Stimulated activated memory B cell treated with anti-CD40 and anti-IgM and Interleukin-4, amounts not matched to agents 10 μg/mL and 1 μg/mL and 100 μg/mL, for 72 hours (primary cell): ENCODE measurements around the gene MPZL3.

Experiments
- ATAC-seq: fragments of 150-1000 bp; cut with Tn5 transposase; 2 replicates; pipeline ENCODE4 v1.10.0; 2021
- H3K27ac Mint-ChIP-seq: one replicate; pipeline ENCODE4 v1.8.0; 2022; ENCODE audit warnings: mild to moderate bottlenecking, mixed read lengths
- H3K27me3 Mint-ChIP-seq: one replicate; pipeline ENCODE4 v1.8.0; 2022; ENCODE audit warnings: mixed read lengths
- H3K36me3 Mint-ChIP-seq: one replicate; pipeline ENCODE4 v1.8.0; 2022; ENCODE audit warnings: mixed read lengths
- H3K4me1 Mint-ChIP-seq: one replicate; pipeline ENCODE4 v1.8.0; 2022; ENCODE audit warnings: mixed read lengths
- H3K4me3 Mint-ChIP-seq: one replicate; pipeline ENCODE4 v1.8.0; 2022; ENCODE audit warnings: mild to moderate bottlenecking, moderate library complexity, mixed read lengths
- H3K9me3 Mint-ChIP-seq: one replicate; pipeline ENCODE4 v1.8.0; 2022; ENCODE audit warnings: mixed read lengths

MPZL3 gene, protein sequence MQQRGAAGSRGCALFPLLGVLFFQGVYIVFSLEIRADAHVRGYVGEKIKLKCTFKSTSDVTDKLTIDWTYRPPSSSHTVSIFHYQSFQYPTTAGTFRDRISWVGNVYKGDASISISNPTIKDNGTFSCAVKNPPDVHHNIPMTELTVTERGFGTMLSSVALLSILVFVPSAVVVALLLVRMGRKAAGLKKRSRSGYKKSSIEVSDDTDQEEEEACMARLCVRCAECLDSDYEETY

DNA sequence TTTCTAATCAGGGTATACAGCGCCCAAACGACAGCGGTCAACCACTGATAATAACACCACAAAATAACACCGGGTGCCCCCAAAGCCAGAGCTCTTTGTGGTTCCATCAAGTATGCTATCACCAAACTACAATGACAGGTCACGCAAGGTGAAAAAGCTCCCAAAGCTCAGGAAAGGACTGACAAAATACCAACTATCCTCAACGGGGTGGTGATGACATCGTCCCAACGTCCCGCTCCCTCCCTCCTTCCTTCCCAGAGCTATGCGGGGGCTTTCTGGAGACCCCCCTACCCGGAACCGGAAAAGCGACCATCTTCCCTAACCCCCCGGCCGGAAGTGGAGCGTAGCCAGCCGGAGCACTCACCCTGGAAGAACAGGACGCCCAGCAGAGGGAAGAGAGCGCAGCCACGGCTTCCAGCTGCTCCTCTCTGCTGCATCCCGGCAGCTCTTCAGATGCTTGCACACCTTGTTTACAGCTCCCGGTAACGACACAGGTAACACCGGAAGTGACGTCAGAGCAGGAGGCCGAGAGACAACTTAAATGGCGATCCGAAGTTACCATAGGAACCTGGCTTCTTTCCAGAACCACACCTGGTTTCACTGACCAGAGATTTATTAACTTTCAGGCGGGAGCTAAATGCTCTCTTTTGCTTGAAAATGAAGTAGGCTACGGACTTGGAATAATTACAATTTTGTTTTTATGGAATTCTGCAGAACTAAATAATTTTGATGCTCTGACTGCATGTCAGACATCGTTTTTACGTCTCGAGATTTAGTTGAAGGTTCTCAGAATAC is at the start of gene MPZL3:
Gene MPZL3, minus strand, starts transcription at position 508 of the 795 bp plus-strand sequence. Its CDS starts 71 bp downstream, at position 437.
- peak; percentile 84 for ATAC-seq
- Mint-ChIP-seq H3K9me3 (no peaks in the 10 kb centered on the region), H3K36me3 (peaks cover 25% of the 10 kb centered on the region), H3K4me1 (peaks cover 17% of the 10 kb centered on the region), H3K4me3 (peak within 1 kb of the TSS; percentile 100), H3K27ac (peak within 1 kb of the TSS; percentile 99), H3K27me3 (peaks cover 19% of the 10 kb centered on the region)

DNA sequence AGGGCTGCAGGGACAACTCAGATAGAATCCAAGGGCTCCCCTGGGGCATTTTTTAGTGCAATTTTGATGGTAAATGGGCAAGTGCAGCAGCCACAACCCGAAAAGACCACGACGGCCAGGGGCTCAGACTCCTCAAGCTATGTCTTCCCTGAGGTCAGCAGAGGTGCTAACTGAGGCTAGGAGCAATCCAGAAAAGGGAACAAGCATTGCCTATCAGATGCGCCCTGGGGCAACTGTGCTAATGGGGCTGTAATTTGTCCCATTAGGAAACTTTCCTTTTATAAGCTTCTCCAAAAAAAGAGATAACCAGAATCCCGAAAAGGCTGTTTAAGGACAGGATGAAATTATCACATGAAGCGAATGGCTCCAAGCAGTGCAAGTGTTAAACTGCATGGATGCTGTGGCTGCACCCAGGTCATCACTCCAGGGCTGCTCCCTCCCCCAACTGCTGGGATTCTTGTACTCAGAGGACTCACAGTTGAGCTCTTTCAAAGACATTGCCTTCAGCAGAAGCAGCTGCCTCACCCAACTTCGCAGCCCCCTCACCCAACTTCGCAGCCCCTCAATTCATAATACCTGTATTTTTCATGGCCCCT is 49.5 kb upstream of the MPZL3 start:
- Mint-ChIP-seq H3K27me3 (peaks cover 20% of the 10 kb centered on the region), H3K27ac (no peak overlapping the region), H3K36me3 (no peaks in the 10 kb centered on the region), H3K4me1 (peaks cover 8% of the 10 kb centered on the region), H3K9me3 (no peaks in the 10 kb centered on the region), H3K4me3 (no peak overlapping the region)
- ATAC-seq: no peak

DNA sequence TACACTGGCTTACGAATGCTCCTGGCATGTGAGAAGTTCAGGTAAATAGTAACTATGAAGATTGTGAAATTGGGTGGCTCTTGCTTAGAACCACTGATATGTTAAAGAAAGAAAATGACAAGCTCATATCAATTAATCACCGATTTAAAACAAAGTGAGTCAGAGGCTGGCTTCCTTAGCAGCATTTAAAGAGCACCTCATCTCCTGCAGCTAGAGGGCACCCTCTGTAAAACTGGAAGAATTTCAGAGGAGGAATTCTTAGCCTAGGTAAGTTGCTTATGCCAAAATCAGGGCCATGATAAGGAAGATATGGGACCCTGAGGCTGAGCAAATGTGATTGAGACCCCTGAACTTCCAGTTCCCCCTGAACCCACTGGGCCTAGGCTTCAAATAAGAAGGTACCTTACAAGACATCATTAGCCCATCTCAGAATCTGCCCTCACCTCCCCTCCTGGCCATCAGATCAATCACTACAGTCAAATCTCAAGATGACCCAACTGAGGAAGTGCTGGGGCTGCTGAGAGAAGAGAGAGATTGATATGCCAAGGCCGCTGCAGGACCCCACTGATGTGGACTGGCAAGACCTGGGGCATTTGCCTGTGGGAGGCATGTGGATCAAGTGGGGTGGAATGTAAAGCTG is 43.8 kb upstream of the MPZL3 start:
- ATAC-seq: no peak
- Mint-ChIP-seq H3K27me3 (peaks cover 21% of the 10 kb centered on the region), H3K27ac (no peak overlapping the region), H3K4me1 (peaks cover 3% of the 10 kb centered on the region), H3K4me3 (no peak overlapping the region), H3K36me3 (no peaks in the 10 kb centered on the region), H3K9me3 (no peaks in the 10 kb centered on the region)

DNA sequence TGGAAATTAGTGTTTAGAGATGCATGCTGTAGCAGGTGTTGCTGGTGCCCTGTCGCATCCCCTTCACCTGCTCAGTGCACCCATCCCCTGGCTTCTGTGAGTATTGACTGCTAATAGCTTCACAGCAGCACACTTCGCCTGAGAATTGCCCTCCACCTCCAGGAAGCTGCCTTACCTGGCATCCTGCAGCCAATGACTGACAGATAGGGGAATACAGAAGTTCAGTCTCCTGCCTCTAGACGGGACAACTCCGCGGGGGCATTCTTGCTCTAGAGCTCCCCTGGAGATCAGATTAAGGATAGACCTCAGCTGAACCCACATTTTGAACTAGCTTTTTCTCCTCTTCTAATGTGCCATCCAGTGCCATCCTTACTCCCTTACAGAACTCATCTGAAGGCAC is 43.0 kb upstream of the MPZL3 start:
- H3K27me3 Mint-ChIP-seq: peaks cover 28% of the 10 kb centered on the region

DNA sequence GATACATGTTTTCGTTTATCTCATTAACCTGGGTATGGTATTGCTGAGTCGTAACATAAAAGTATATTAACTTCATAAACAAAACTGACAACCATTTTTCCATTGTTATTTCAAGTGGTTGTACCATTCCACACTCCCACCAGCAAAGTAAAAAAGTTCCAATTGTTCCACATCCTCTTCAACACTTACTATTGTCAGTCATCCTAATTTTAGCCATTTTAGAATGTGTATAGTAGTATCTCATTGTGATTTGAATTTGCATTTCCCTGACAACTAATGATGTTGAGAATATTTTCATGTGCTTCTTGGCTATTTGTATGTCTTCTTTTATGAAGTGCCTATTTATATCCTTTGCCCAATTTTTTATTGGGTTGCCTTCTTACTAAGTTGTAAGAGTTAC is 41.9 kb upstream of the MPZL3 start:
- H3K4me3 Mint-ChIP-seq: no peak overlapping the region
- peaks cover 2% of the 10 kb centered on the region for H3K9me3 Mint-ChIP-seq
- H3K36me3 Mint-ChIP-seq: peaks cover 5% of the 10 kb centered on the region
- no peak for ATAC-seq
- H3K4me1 Mint-ChIP-seq: peaks cover 8% of the 10 kb centered on the region
- peaks cover 36% of the 10 kb centered on the region for H3K27me3 Mint-ChIP-seq
- H3K27ac Mint-ChIP-seq: no peak overlapping the region

More for the DNA sequence above, 43.0 kb upstream of the MPZL3 start:
- H3K4me1 Mint-ChIP-seq: peaks cover 8% of the 10 kb centered on the region
- no peaks in the 10 kb centered on the region for H3K36me3 Mint-ChIP-seq
- no peak overlapping the region for H3K27ac Mint-ChIP-seq
- no peak for ATAC-seq
- no peaks in the 10 kb centered on the region for H3K9me3 Mint-ChIP-seq
- no peak overlapping the region for H3K4me3 Mint-ChIP-seq

DNA sequence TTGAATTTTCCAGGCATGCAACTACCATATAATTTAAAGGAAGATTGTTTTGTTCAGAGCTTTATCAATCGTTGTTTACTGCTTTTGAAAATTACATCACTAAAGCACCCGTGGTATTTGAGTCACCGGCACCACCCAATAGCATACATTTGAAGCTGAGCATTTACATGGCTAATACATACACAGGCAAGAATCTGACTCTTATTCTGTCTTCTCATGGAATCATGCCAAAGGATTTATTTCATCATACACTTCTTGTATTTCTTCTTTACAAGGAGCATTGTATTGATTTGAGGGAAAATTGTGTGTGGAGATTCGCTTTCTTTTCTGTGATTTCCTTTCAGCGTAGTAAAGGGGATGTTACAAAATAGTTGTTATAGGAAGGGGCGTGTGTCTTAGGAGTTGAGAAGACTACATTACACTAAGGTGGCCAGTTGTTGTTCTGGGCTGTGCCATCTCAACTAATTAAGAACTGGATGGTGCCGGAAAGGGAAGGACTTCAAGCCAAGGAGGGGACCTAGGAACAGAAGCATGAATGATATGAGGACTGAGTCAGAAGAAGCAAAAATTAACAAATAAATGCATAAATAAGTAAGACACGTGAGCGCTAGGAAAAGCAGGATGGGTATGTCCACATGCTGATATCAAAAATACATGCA is 39.4 kb upstream of the MPZL3 start:
- Mint-ChIP-seq H3K9me3 (peaks cover 2% of the 10 kb centered on the region), H3K4me3 (no peak overlapping the region), H3K27me3 (peaks cover 36% of the 10 kb centered on the region), H3K27ac (no peak overlapping the region), H3K4me1 (peaks cover 8% of the 10 kb centered on the region), H3K36me3 (peaks cover 5% of the 10 kb centered on the region)
- no peak for ATAC-seq

DNA sequence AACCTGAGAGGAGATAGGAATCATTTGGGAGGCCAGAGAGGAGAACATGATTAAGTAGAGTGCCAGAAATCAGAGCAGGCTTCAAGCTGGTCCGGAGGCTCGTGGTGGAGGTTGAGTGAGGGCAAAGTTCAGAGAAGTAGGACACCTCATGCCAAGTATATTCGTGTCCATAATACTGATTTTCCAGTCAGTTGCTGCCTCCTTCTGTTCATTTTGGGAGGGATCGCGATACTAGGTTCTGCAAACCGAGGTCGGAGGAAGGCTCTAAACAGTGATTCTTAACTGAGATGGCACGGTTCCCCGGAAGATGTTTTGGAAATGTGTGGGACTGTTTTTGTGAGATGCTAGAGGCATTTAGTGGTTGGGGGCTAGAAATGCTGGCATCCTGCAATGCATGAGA is 38.8 kb upstream of the MPZL3 start:
- Mint-ChIP-seq H3K27me3 (peaks cover 36% of the 10 kb centered on the region), H3K27ac (no peak overlapping the region), H3K4me3 (no peak overlapping the region), H3K9me3 (peaks cover 2% of the 10 kb centered on the region), H3K36me3 (peaks cover 5% of the 10 kb centered on the region), H3K4me1 (peaks cover 8% of the 10 kb centered on the region)
- ATAC-seq: peak; percentile 66

DNA sequence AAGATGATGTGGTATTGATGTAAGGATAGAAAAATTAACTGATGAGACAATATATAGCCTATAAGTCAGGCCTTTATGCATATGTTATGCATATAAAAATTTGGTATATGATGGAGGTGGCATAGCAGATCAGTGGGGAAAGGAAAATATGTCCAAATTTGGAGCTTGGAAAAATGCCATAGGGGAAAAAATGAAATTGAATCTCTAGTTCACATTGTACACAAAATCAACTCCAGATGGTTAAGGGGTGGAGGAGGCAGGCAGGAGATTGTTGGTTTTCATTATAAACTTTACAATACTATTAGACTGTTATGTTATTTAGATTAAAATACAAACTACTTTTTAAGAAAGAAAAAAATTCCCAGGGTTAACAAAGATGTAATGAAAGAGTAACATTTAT is 37.2 kb upstream of the MPZL3 start:
- H3K27me3 Mint-ChIP-seq: peaks cover 36% of the 10 kb centered on the region
- no peak overlapping the region for H3K27ac Mint-ChIP-seq
- H3K9me3 Mint-ChIP-seq: peaks cover 2% of the 10 kb centered on the region
- no peak for ATAC-seq
- no peak overlapping the region for H3K4me3 Mint-ChIP-seq
- peaks cover 8% of the 10 kb centered on the region for H3K4me1 Mint-ChIP-seq
- H3K36me3 Mint-ChIP-seq: peaks cover 5% of the 10 kb centered on the region

DNA sequence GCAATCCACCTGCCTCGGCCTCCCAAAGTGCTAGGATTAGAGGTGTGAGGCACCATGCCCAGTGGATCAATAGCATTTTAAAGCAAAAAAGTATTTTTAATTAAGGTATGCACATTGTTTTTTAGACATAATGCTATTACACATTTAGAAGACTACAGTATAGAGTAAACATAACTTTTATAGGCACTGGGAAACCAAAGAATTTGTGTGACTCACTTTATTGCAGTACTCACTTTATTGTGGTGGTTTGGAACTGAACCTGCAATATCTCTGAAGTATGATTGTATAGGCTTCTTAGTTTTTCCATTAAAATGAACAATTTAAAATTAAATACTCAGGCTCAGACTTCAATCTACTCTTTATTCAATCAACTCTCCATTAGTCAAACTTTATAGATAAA is 34.8 kb upstream of the MPZL3 start:
- Mint-ChIP-seq H3K9me3 (peaks cover 2% of the 10 kb centered on the region), H3K4me3 (no peak overlapping the region), H3K27ac (no peak overlapping the region), H3K36me3 (peaks cover 5% of the 10 kb centered on the region), H3K4me1 (peaks cover 8% of the 10 kb centered on the region), H3K27me3 (peaks cover 26% of the 10 kb centered on the region)
- ATAC-seq: no peak

DNA sequence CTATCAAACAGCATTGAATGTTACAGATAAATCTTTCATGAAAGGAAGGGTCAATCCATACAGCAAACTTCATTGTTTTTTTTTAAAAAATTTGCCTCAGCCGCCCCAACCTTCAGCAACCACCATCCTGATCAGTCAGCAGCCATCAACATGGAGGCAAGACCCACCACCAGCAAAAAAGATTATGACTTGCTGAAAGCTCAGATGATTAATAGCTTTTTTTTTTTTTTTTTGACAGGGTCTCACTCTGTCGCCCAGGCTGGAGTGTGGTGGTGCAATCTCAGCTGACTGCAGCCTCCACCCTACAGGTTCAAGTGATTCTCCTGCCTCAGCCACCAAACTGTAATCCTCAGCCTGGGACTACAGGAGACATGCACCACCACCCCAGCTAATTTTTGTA is 34.4 kb upstream of the MPZL3 start:
- Mint-ChIP-seq H3K4me1 (peaks cover 11% of the 10 kb centered on the region), H3K36me3 (peaks cover 5% of the 10 kb centered on the region), H3K27ac (no peak overlapping the region), H3K4me3 (no peak overlapping the region), H3K9me3 (peaks cover 2% of the 10 kb centered on the region), H3K27me3 (peaks cover 21% of the 10 kb centered on the region)
- no peak for ATAC-seq

DNA sequence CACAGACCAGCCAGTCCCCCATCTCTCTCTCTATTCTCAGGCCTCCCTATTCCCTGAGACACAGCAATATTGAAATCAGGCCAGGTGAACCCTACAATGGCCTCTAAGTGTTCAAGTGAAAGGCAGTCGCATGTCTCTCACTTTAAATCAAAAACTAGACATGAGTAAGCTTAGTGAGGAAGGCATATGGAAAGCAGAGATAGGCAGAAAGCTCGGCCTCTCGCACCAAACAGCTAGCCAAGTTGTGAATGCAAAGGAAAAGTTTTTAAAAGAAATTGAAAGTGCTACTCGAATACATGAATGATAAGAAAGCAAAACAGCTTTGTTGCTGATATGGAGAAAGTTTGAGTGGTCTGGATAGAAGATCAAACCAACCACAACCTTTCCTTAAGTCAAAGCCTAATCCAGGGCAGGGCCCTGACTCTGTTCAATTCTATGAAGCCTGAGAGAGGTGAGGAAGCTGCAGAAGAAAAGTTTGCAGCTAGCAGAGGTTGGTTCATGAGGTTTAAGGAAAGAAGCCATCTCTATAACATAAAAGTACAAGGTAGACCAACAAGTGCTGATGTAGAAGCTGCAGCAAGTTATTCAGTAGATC is 31.7 kb upstream of the MPZL3 start:
- Mint-ChIP-seq H3K4me1 (peaks cover 12% of the 10 kb centered on the region), H3K27me3 (no peaks in the 10 kb centered on the region), H3K27ac (no peak overlapping the region), H3K36me3 (no peaks in the 10 kb centered on the region), H3K4me3 (no peak overlapping the region), H3K9me3 (no peaks in the 10 kb centered on the region)
- no peak for ATAC-seq

DNA sequence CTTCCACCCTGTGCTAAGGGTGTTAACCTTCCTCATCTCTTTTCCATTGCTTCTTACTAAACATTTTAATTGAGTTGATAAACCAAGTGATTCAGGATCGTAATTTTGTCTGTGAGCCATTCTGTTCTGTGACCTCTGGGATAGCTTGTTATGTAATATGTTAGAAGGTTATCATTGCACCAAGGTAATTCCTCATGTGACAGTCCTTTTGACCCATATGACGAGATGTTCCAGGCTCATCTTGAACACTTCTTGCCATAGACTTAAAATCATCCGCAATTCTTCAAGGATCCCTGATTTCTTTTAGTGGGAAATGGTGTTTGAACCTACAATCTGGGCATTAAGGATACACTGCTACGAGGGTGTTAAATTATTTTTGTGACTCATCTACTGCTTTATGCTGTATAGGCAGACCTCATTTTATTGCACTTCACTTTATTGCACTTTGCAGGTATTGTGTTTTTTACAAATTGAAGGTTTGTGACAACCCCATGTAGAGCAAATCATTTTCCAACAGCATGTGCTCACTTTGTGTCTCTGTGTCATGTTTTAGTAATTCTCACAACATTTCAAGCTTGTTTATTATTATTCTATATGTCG is 31.0 kb upstream of the MPZL3 start:
- no peaks in the 10 kb centered on the region for H3K36me3 Mint-ChIP-seq
- H3K4me1 Mint-ChIP-seq: peaks cover 12% of the 10 kb centered on the region
- no peaks in the 10 kb centered on the region for H3K9me3 Mint-ChIP-seq
- no peak for ATAC-seq
- H3K27me3 Mint-ChIP-seq: no peaks in the 10 kb centered on the region
- H3K27ac Mint-ChIP-seq: no peak overlapping the region
- no peak overlapping the region for H3K4me3 Mint-ChIP-seq

DNA sequence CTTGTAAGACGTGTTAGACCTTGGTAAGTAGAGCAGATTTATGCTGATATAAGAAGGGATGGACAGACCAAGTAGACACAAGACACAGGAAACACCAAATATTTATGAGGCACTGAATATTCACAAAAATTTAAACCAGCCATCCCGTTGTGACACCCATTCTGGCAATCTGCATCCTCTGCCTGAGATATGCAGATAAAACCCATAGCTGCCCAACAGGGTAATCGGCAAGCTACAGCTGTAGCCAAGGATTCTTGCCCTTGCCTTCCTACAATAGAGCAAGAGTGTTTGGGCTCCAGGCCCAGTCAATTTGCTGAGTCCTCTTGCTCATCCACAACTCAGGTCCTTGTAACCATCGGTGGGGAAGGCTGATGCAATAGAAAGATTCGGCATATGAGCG is 30.4 kb upstream of the MPZL3 start:
- Mint-ChIP-seq H3K27ac (no peak overlapping the region), H3K4me3 (no peak overlapping the region), H3K27me3 (no peaks in the 10 kb centered on the region), H3K9me3 (no peaks in the 10 kb centered on the region), H3K36me3 (no peaks in the 10 kb centered on the region), H3K4me1 (peaks cover 12% of the 10 kb centered on the region)
- no peak for ATAC-seq

DNA sequence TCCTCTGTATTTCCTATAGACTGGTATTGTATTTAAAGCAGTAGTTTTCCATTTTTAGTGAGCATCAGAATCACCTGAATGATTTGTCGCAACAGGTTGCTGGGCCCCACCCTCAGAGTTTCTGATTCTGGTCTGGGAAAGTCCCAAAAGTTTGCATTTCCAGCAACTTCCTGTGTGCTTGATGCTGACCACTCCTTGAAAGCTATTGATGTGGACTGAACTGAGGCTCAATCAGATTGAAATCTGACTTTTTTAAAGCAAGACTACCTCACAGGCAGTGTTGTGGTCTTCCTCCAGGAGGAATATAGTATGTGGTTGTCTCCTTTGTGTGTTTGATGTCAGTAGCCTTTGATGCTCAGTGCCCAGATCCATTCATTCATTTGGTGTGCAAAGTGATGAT is 29.1 kb upstream of the MPZL3 start:
- no peak overlapping the region for H3K4me3 Mint-ChIP-seq

More for the DNA sequence above, 29.1 kb upstream of the MPZL3 start:
- no peaks in the 10 kb centered on the region for H3K36me3 Mint-ChIP-seq
- H3K27ac Mint-ChIP-seq: no peak overlapping the region
- peaks cover 12% of the 10 kb centered on the region for H3K4me1 Mint-ChIP-seq
- ATAC-seq: no peak
- H3K9me3 Mint-ChIP-seq: no peaks in the 10 kb centered on the region
- peaks cover under 1% of the 10 kb centered on the region for H3K27me3 Mint-ChIP-seq
